Astrocyte (in vitro differentiated cells and primary cell): ENCODE data around the gene GGACT. TPM values are rescaled to one million over a fixed set of nuclear protein-coding genes. Genes with fewer than 3 reads are reported as not detected.
A peak's percentile ranks its signal among the peaks of the same experiment; 100 is the strongest.

Experiments used
- DNase-seq: peaks from one replicate; pipeline ENCODE4 v3.0.0-alpha.2; 2010; ENCODE audit warnings: low read depth
- FAIRE-seq: peaks from 2 replicates; lab custom pipeline; 2011; peaks lifted over from hg19 to GRCh38; lab: Jason Lieb, UNC
- H2AFZ ChIP-seq: 2 replicates; pipeline ENCODE4 v1.6.0; 2012; ENCODE audit warnings: low read depth, low read length, inconsistent platforms
- H3K27ac ChIP-seq: 2 replicates; pipeline ENCODE4 v1.5.1; 2011; ENCODE audit warnings: low read depth, low read length, inconsistent platforms
- H3K27me3 ChIP-seq: 2 replicates; pipeline ENCODE4 v1.6.0; 2011; ENCODE audit warnings: low read length, inconsistent platforms; ENCODE audit not compliant: insufficient read depth
- H3K36me3 ChIP-seq: 2 replicates; pipeline ENCODE4 v1.5.1; 2011; ENCODE audit warnings: low read length, inconsistent platforms; ENCODE audit not compliant: insufficient read depth
- H3K4me1 ChIP-seq: 2 replicates; pipeline ENCODE4 v1.5.1; 2011; ENCODE audit warnings: low read length, inconsistent platforms; ENCODE audit not compliant: insufficient read depth
- H3K4me2 ChIP-seq: 2 replicates; pipeline ENCODE4 v1.6.0; 2012; ENCODE audit warnings: low read length, inconsistent platforms
- H3K4me3 ChIP-seq: 2 replicates; pipeline ENCODE4 v1.5.1; 2011; ENCODE audit warnings: low read depth, mild to moderate bottlenecking, low read length, inconsistent platforms; ENCODE audit not compliant: insufficient read depth
- H3K79me2 ChIP-seq: 2 replicates; pipeline ENCODE4 v1.6.0; 2012; ENCODE audit warnings: mild to moderate bottlenecking, low read length, inconsistent platforms; ENCODE audit not compliant: insufficient read depth
- H3K9ac ChIP-seq: 2 replicates; pipeline ENCODE4 v1.6.0; 2012; ENCODE audit warnings: mild to moderate bottlenecking, low read length, inconsistent platforms
- H3K9me3 ChIP-seq: 2 replicates; pipeline ENCODE4 v1.5.1; 2012; ENCODE audit warnings: low read depth, mild to moderate bottlenecking, low read length, inconsistent platforms; ENCODE audit not compliant: insufficient read depth
- H4K20me1 ChIP-seq: 2 replicates; pipeline ENCODE4 v1.6.0; 2012; ENCODE audit warnings: low read length, inconsistent platforms; ENCODE audit not compliant: insufficient read depth
- H3K27ac Mint-ChIP-seq: one replicate; pipeline ENCODE4 v1.8.0; 2021; ENCODE audit warnings: mild to moderate bottlenecking, mixed read lengths; ENCODE audit not compliant: unreplicated experiment
- H3K27me3 Mint-ChIP-seq: one replicate; pipeline ENCODE4 v1.8.0; 2021; ENCODE audit warnings: low read depth, mixed read lengths; ENCODE audit not compliant: unreplicated experiment
- H3K36me3 Mint-ChIP-seq: one replicate; pipeline ENCODE4 v1.8.0; 2021; ENCODE audit warnings: low read depth, mixed read lengths; ENCODE audit not compliant: unreplicated experiment
- H3K4me1 Mint-ChIP-seq: one replicate; pipeline ENCODE4 v1.8.0; 2021; ENCODE audit warnings: low read depth, mixed read lengths; ENCODE audit not compliant: unreplicated experiment
- H3K4me3 Mint-ChIP-seq: one replicate; pipeline ENCODE4 v1.8.0; 2021; ENCODE audit warnings: mild to moderate bottlenecking, moderate library complexity, mixed read lengths; ENCODE audit not compliant: unreplicated experiment
- H3K9me3 Mint-ChIP-seq: one replicate; pipeline ENCODE4 v1.8.0; 2021; ENCODE audit warnings: mild to moderate bottlenecking, mixed read lengths; ENCODE audit not compliant: unreplicated experiment
- EZH2 ChIP-seq: IDR thresholded peaks from 2 replicates; pipeline ENCODE4 v1.6.1; 2012; ENCODE audit warnings: mild to moderate bottlenecking, low read length, inconsistent platforms; ENCODE audit not compliant: insufficient read depth
- total RNA-seq: library from RNA; stranded (reverse); gene quantifications from 2 replicates; pipeline ENCODE4 v1.2.1, GENCODE V29; 2021
- TF ChIP-seq, protein P1 (sequence below): IDR thresholded peaks from 2 replicates; pipeline ENCODE4 v1.5.1; 2011; ENCODE audit warnings: low read depth, mild to moderate bottlenecking, inconsistent platforms, low read length, moderate library complexity; ENCODE audit not compliant: insufficient read depth

GGACT gene
- total RNA-seq, 1 donor from 2014 or later: 7.7 TPM

DNA sequence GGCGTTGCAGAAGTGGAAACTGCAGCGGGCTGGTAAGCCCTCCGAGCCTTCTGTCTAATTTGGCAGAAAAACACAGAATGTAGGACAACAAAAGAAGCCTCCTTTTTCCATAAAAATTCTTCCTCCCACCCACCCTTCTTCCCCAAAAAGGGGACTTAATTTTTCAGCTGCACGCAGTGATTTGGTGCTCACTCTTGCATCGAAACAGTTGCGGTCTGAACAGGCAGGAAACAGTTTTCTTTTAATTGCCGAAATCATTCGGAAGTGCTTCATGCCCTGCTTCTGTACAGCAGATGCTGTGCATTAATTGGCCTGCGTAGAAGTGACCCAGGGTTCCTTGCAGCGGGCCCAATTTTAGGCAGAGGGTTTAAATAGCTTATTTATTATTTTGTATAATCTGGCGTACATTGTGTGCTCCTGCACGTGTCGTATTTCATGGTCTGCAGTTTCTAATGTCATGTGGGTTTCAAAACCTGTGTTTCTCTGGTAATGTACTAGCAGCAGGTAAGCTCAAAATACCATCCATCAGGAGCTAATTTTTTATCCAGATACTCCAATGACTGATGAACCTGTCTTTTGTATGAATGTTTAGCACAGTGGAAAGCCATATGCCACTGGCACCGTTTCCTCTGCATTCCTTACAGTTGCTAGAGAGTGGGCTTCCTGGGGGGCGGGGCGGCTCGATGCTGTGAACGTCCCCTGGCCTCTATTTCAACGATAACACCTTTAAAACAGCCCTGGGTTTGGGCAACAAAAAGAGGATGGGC, 66.6 kb downstream of the GGACT start:
- H3K4me3 Mint-ChIP-seq: no peak overlapping the region
- Histone ChIP-seq H3K27ac (no peak overlapping the region), H3K79me2 (no peaks in the 10 kb centered on the region), H3K9ac (no peak overlapping the region), H3K4me2 (peak overlapping the region; percentile 72), H3K9me3 (no peaks in the 10 kb centered on the region), H2AFZ (peak overlapping the region; percentile 5), H3K36me3 (no peaks in the 10 kb centered on the region), H3K27me3 (no peaks in the 10 kb centered on the region), H3K4me1 (no peaks in the 10 kb centered on the region), H4K20me1 (no peaks in the 10 kb centered on the region), H3K4me3 (no peak overlapping the region)
- no peak overlapping the region for H3K27ac Mint-ChIP-seq
- H3K4me1 Mint-ChIP-seq: no peaks in the 10 kb centered on the region
- H3K27me3 Mint-ChIP-seq: no peaks in the 10 kb centered on the region
- DNase-seq: no peak
- no peak for FAIRE-seq
- H3K9me3 Mint-ChIP-seq: no peaks in the 10 kb centered on the region
- TF ChIP-seq, protein P1, sequence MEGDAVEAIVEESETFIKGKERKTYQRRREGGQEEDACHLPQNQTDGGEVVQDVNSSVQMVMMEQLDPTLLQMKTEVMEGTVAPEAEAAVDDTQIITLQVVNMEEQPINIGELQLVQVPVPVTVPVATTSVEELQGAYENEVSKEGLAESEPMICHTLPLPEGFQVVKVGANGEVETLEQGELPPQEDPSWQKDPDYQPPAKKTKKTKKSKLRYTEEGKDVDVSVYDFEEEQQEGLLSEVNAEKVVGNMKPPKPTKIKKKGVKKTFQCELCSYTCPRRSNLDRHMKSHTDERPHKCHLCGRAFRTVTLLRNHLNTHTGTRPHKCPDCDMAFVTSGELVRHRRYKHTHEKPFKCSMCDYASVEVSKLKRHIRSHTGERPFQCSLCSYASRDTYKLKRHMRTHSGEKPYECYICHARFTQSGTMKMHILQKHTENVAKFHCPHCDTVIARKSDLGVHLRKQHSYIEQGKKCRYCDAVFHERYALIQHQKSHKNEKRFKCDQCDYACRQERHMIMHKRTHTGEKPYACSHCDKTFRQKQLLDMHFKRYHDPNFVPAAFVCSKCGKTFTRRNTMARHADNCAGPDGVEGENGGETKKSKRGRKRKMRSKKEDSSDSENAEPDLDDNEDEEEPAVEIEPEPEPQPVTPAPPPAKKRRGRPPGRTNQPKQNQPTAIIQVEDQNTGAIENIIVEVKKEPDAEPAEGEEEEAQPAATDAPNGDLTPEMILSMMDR: no peak
- no peak for TF ChIP-seq EZH2
- peaks cover 6% of the 10 kb centered on the region for H3K36me3 Mint-ChIP-seq

DNA sequence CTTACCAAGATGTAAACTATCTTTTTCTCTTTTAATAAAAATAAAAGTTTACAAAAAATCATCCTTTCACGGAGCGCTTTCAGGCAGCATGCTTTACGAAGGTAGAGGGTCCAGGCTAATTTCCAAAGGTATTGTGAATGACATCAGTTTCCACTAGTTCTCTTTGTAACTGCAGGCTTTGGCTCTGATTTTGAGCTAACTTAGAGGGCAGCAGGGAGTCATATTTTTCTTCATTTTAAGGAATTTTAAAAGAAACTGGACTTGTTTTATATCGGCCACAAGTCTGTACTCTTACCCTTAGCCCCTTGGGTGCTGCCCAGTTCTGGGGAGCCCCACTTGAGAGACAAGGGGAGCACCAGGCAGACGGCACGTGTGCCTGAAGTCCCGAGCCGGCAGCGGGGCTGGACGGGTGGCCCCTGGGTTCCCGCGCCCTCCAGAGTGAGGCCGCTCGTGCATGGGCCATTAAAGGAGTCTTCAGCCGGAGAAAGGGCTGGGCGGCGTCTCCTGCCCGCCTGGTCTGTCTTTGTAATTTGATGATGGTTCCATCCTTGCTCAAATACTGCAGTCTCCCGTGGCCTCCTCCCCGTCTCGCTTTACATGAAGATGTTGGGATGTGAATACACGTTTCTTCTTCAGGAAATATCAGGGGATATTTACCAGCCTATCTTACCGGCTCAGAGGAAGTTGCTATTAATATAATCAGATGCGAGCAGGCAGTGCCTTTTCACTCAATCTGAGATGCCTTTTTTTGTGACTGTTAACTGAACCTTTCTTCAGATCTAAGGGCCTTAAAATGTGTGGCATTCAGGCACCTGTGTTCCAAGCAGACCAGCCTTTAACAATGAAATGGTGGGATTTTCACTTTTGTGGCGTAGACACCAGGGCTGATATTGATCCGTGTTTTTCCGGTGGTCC, 67.4 kb downstream of the GGACT start:
- H3K9ac ChIP-seq: peak overlapping the region; percentile 9
- no peaks in the 10 kb centered on the region for H3K27me3 Mint-ChIP-seq
- no peaks in the 10 kb centered on the region for H3K9me3 ChIP-seq
- no peak overlapping the region for H3K27ac ChIP-seq
- no peaks in the 10 kb centered on the region for H3K36me3 ChIP-seq
- no peaks in the 10 kb centered on the region for H3K4me1 Mint-ChIP-seq
- DNase-seq (no peak), FAIRE-seq (no peak)
- H3K27me3 ChIP-seq: no peaks in the 10 kb centered on the region
- H4K20me1 ChIP-seq: no peaks in the 10 kb centered on the region
- H3K4me1 ChIP-seq: no peaks in the 10 kb centered on the region
- H3K36me3 Mint-ChIP-seq: peaks cover 6% of the 10 kb centered on the region
- H3K27ac Mint-ChIP-seq: no peak overlapping the region
- H3K4me3 ChIP-seq: no peak overlapping the region
- no peak overlapping the region for H3K4me3 Mint-ChIP-seq
- peak overlapping the region; percentile 72 for H3K4me2 ChIP-seq
- TF ChIP-seq, protein P1: no peak
- no peak for TF ChIP-seq EZH2
- peak overlapping the region; percentile 5 for H2AFZ ChIP-seq
- no peaks in the 10 kb centered on the region for H3K9me3 Mint-ChIP-seq
- no peaks in the 10 kb centered on the region for H3K79me2 ChIP-seq
